ENCODE results near the gene IQSEC1. TPM values are rescaled to one million over a fixed set of nuclear protein-coding genes. Genes with fewer than 3 reads are reported as not detected.

The IQSEC1 gene
- total RNA-seq, 3 donors from 2014 or later, result 26.9 to 45.4 (median 26.9) TPM

DNA sequence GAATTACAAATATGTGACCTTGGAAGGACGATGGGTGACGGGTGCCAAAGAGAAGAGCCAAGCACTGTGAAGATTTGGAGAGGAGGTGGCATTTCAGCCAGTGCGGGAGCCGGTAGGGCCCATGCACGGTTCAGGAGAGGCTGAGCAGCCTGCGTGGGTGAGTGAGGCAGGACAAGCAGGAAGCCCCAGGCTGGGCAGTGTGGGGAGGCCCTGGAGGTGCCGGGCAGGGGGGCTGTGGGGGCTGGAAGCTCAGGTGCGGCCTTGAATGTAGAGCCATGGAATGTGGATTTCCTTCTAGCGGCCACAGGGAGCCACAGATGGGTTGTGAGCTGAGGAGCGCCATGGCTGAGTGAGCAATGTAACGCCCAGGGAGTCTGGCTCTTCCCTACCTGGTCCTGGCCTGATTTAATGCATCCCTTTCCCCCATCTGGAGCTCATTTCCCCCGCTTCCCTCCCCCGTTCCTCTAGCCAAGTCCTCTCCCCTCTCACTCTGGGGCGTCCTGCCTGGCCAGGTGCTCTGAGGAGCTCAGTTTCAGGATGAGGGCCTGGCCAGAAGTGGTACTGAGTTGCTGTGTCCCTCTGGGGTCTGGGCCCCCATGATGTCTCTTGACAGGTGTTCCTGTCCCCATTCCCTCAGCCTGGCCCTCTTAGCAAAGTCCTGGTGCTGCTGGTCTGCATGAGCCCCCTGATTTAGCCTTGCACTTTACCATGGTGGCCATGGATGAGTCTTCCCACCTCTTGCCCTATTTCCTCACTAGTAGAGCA, 41.8 kb upstream of the IQSEC1 start:
- intact Hi-C loops (cut with DNase I; ENCODE audit: low total_unique reads), result loop anchor here (1.0 kb wide), 1 partner anchor 19 kb away; no protein-coding TSS in a partner anchor

DNA sequence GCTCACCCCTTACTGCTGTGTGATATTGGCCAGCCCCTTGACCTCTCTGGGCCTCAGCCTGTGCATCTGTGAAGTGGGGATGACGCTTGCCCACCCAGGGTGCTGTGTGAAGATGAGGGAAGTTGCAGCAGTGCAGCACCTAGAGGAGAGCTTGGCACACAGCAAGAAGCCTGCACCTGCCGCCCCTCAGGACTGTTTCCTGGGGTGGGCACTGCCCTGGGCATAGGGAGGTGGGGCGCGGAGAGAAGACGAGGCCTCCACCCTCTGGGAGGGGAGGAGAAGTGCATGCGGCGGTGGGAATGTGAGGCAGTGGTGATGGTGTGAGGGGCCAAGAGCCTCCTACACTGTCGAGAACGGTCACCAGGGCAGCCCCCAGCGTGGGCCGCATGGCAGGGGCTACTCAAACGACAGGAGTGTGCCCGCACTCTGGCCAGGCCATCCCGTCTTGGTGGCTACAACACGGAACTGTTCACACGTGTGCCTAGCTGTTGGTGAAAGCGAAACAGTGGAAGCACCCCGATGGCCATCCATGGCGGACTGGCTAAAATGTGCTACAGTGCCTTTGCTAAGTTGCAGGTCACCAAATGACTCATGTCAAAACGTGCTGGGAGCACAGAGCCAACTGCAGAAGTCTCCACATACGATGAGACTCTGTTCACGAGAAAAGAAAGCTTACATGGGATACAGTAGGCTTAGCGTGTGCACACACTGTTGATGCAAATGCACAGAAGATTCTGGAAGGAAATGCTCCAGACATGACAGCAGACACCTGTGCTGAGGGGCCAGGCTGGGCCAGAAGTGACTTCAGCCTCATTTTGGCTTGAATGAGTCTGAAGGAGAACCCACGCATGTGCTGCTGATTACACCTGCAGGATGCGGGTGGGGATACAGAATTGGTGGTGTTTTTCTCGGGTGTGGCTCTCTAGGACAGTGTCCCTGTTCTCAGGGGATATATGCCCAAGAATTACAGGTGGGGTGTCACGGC, 40.4 kb upstream of the IQSEC1 start:
- TF ChIP-seq POLR2AphosphoS5 (IDR thresholded peaks at IDR 0.05) (no peak), POLR2A (IDR thresholded peaks at IDR 0.05) (no peak)
- TF ChIP-seq, protein P1, sequence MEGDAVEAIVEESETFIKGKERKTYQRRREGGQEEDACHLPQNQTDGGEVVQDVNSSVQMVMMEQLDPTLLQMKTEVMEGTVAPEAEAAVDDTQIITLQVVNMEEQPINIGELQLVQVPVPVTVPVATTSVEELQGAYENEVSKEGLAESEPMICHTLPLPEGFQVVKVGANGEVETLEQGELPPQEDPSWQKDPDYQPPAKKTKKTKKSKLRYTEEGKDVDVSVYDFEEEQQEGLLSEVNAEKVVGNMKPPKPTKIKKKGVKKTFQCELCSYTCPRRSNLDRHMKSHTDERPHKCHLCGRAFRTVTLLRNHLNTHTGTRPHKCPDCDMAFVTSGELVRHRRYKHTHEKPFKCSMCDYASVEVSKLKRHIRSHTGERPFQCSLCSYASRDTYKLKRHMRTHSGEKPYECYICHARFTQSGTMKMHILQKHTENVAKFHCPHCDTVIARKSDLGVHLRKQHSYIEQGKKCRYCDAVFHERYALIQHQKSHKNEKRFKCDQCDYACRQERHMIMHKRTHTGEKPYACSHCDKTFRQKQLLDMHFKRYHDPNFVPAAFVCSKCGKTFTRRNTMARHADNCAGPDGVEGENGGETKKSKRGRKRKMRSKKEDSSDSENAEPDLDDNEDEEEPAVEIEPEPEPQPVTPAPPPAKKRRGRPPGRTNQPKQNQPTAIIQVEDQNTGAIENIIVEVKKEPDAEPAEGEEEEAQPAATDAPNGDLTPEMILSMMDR (IDR thresholded peaks at IDR 0.05), result no peak
- no peaks in the 10 kb centered on the region for H3K4me1 ChIP-seq
- H3K27me3 ChIP-seq, result no peaks in the 10 kb centered on the region

More for the DNA sequence above, 41.8 kb upstream of the IQSEC1 start:
- DNase-seq (ENCODE audit: low spot score in 2 of 2), result peak in 1 of 2 donors; percentile 34
- TF ChIP-seq, protein P1 (IDR thresholded peaks at IDR 0.05), result no peak
- no peak for TF ChIP-seq POLR2A (IDR thresholded peaks at IDR 0.05)
- no peak overlapping the region for H3K4me3 ChIP-seq
- H3K27ac ChIP-seq, result no peak overlapping the region
- H3K4me1 ChIP-seq, result no peaks in the 10 kb centered on the region
- peaks cover 0 to 4% of the 10 kb centered on the region in 2 donors for H3K27me3 ChIP-seq
- H3K36me3 ChIP-seq, result no peaks in the 10 kb centered on the region
- H3K9me3 ChIP-seq, result no peaks in the 10 kb centered on the region

DNA sequence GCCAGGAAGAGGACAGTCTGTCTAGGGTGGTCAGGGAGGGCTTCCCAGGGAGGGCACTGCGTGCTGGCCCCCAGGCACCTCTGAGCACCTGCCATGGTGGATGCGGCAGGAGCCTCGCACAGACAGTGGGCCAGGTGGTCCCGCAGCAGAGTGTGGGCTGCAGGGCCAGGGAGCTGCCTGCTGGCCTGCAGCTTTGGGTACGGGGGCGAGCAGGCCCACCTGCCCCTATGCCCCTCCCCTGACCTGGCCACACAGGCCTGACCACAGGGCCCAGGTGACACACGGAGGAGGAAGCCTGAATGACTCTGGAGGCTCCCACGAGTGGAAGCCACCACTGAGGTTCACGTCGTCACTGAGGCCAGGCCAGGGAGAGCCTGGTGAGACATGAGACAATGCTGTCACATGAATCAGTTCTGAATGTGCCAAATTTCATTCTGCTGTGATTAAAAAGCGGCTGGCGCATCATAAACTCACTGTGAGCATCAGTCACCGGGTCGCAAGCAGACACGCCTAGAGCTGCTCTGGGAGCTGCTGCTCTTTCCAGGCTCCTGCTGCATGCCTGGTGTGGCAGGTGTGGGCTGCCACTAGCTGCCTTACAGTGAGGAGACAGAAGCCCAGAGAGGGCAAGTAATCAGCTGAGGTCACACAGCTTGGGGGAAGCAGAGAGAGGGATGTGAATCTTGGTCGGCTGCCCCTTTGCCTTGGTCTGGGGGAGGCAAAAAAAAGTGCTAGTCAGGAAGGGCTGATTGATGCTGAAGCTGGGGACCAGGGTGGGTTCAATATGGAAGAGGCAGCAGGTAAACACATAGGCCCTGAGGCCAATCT, 39.5 kb upstream of the IQSEC1 start:
- intact Hi-C loops (cut with DNase I; ENCODE audit: low total_unique reads), result no loop called here
- no peaks in the 10 kb centered on the region for H3K9me3 ChIP-seq
- no peak overlapping the region for H3K4me3 ChIP-seq
- no peak for DNase-seq (ENCODE audit: low spot score in 2 of 2)
- H3K27ac ChIP-seq, result peak overlapping the region; percentile 81 to 83
- H3K4me1 ChIP-seq, result no peaks in the 10 kb centered on the region
- TF ChIP-seq, protein P1 (IDR thresholded peaks at IDR 0.05), result no peak
- TF ChIP-seq POLR2A (IDR thresholded peaks at IDR 0.05), result no peak
- no peak for TF ChIP-seq POLR2AphosphoS5 (IDR thresholded peaks at IDR 0.05)
- H3K36me3 ChIP-seq, result no peaks in the 10 kb centered on the region
- H3K27me3 ChIP-seq, result no peaks in the 10 kb centered on the region

More for the DNA sequence above, 40.4 kb upstream of the IQSEC1 start:
- Histone ChIP-seq H3K4me3 (no peak overlapping the region), H3K27ac (no peak overlapping the region), H3K9me3 (no peaks in the 10 kb centered on the region), H3K36me3 (no peaks in the 10 kb centered on the region)
- intact Hi-C loops (cut with DNase I; ENCODE audit: low total_unique reads), result no loop called here
- DNase-seq (ENCODE audit: low spot score in 2 of 2), result no peak

DNA sequence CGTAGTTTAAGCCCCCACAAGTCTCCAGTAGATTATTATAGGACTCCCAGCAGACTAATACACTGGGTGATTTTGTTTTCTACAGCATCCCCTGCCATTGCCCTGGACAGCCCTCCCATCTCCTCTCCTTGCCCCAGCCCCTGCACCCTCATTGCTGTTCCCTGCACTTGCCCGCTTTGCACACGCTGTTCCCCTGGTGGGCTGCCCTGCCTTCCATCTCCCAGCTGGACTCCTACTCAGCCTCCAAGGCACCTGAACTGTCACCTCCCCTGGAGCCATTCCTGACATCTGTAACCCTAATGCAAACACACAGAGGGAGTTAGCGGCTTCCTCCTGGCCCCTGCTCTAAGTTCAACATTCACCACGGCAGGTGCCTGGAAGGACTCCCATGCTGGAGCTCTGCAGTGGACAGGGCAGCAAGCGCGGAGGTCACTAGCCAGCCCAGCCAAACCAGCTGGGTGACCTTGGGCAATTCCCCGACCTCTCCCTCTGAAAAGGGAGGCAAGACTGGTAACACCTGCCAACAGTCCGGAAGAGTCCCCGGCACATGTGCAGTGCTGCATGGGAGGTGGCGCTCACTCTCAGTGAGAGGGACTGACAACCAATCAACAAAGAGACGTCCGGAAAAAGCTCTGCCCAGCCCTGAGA, 38.8 kb upstream of the IQSEC1 start:
- no peaks in the 10 kb centered on the region for H3K27me3 ChIP-seq
- H3K36me3 ChIP-seq, result no peaks in the 10 kb centered on the region
- intact Hi-C loops (cut with DNase I; ENCODE audit: low total_unique reads), result no loop called here
- TF ChIP-seq POLR2A (IDR thresholded peaks at IDR 0.05), result no peak
- TF ChIP-seq, protein P1 (IDR thresholded peaks at IDR 0.05), result no peak
- no peak for TF ChIP-seq POLR2AphosphoS5 (IDR thresholded peaks at IDR 0.05)
- no peaks in the 10 kb centered on the region for H3K9me3 ChIP-seq
- peak overlapping the region; percentile 81 to 83 for H3K27ac ChIP-seq
- no peak for DNase-seq (ENCODE audit: low spot score in 2 of 2)
- H3K4me1 ChIP-seq, result no peaks in the 10 kb centered on the region
- no peak overlapping the region for H3K4me3 ChIP-seq

Data from breast epithelium (tissue), 4 donors.